ENCODE results near the gene PSMD9. TPM values are rescaled to one million over a fixed set of nuclear protein-coding genes. Genes with fewer than 3 reads are reported as not detected.
"Not testable (repeated sequence)": the region's sequence is repeated elsewhere in the genome, so short reads cannot be mapped to it uniquely, and the experiment has no call there.

PSMD9 gene
- total RNA-seq, 4 donors from 2014 or later, result 21.7 to 57.3 (median 46.2) TPM

DNA sequence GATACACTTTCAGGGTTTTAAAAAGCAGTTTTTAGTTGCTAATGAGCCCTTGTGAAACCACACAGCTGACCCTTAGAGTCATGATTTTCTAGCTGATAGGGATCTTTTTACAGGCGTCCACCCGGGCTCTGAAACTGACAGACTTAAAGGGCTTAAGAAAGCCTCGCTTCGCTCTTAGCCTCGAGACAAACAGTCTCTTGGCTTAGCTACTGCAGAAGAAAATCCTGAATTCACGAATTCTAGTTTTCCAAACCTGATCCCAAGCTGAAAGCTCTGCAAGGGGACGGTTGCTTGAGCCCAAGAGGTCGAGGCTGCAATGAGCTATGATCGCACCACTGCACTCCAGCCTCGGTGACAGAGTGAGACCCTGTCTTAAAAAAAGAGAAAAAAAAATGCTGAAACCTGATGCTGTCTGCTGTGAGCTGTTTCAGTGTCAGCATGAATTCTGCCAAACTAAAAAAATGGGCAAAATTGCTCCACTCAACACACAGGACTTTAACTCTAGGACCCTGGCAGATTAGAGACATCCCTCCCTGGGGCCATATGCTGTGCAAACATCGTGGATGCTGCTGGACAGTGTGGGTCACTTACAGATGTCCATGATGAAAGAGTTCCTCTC lies 26.8 kb upstream of the PSMD9 start:
- Histone ChIP-seq H3K4me3 (no peak overlapping the region), H3K36me3 (no peaks in the 10 kb centered on the region), H3K27me3 (no peaks in the 10 kb centered on the region), H3K9me3 (no peaks in the 10 kb centered on the region), H3K27ac (peak overlapping the region in 2 of 4 donors; percentile 21 to 41), H3K4me1 (peaks cover 9 to 20% (median 15%) of the 10 kb centered on the region in 4 donors)
- in situ Hi-C loops (cut with MboI; ENCODE audit: low pct_ligation_motif_present in 1 of 4, low pct_unique_long_range_greater_than_20kb in 1 of 4, low sequenced_read_pairs in 3 of 4), result no loop called here
- no peak for DNase-seq
- no peak for TF ChIP-seq POLR2AphosphoS5 (IDR thresholded peaks at IDR 0.05)
- TF ChIP-seq EP300 (IDR thresholded peaks at IDR 0.05; ENCODE audit: low read depth), result no peak
- TF ChIP-seq POLR2A (IDR thresholded peaks at IDR 0.05), result no peak
- TF ChIP-seq, protein P1, sequence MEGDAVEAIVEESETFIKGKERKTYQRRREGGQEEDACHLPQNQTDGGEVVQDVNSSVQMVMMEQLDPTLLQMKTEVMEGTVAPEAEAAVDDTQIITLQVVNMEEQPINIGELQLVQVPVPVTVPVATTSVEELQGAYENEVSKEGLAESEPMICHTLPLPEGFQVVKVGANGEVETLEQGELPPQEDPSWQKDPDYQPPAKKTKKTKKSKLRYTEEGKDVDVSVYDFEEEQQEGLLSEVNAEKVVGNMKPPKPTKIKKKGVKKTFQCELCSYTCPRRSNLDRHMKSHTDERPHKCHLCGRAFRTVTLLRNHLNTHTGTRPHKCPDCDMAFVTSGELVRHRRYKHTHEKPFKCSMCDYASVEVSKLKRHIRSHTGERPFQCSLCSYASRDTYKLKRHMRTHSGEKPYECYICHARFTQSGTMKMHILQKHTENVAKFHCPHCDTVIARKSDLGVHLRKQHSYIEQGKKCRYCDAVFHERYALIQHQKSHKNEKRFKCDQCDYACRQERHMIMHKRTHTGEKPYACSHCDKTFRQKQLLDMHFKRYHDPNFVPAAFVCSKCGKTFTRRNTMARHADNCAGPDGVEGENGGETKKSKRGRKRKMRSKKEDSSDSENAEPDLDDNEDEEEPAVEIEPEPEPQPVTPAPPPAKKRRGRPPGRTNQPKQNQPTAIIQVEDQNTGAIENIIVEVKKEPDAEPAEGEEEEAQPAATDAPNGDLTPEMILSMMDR (IDR thresholded peaks at IDR 0.05), result no peak
- intact Hi-C loops (cut with DNase I; ENCODE audit: low total_unique reads), result no loop called here
- 36 to 59% methylated on average over 7 to 11 of the region's 11 CpGs for WGBS, 2 donors (ENCODE audit: low coverage in 1 of 2)

DNA sequence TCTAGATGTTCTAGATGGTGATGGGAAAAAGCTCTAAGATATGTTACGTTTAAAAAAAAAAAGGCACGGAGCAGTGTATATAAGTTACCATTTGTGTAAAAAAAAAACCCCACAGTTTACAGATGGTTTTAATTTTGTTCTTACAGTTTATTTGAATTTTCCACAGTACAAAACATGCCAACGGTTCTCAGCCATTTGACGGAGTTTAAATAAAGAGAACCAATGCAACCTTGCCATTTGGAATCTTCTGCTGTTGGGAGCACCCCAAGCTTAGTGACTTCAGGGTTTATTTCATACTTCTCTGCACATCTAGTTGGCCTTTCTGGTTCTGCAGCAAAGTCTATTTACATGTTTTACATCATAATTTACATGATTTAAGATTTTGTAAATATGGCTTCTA lies 22.3 kb upstream of the PSMD9 start:
- H3K4me3 ChIP-seq, result no peak overlapping the region
- no peaks in the 10 kb centered on the region for H3K36me3 ChIP-seq
- H3K27ac ChIP-seq, result no peak overlapping the region
- 53 to 76% methylated on average over 4 of the region's 4 CpGs for WGBS, 2 donors (ENCODE audit: low coverage in 1 of 2)
- in situ Hi-C loops (cut with MboI; ENCODE audit: low pct_ligation_motif_present in 1 of 4, low pct_unique_long_range_greater_than_20kb in 1 of 4, low sequenced_read_pairs in 3 of 4), result no loop called here
- no peaks in the 10 kb centered on the region for H3K4me1 ChIP-seq
- intact Hi-C loops (cut with DNase I; ENCODE audit: low total_unique reads), result no loop called here
- DNase-seq, result no peak
- H3K27me3 ChIP-seq, result no peaks in the 10 kb centered on the region
- no peaks in the 10 kb centered on the region for H3K9me3 ChIP-seq
- TF ChIP-seq EP300 (IDR thresholded peaks at IDR 0.05; ENCODE audit: low read depth) (no peak), POLR2A (IDR thresholded peaks at IDR 0.05) (no peak), POLR2AphosphoS5 (IDR thresholded peaks at IDR 0.05) (no peak)
- TF ChIP-seq, protein P1 (IDR thresholded peaks at IDR 0.05), result no peak

DNA sequence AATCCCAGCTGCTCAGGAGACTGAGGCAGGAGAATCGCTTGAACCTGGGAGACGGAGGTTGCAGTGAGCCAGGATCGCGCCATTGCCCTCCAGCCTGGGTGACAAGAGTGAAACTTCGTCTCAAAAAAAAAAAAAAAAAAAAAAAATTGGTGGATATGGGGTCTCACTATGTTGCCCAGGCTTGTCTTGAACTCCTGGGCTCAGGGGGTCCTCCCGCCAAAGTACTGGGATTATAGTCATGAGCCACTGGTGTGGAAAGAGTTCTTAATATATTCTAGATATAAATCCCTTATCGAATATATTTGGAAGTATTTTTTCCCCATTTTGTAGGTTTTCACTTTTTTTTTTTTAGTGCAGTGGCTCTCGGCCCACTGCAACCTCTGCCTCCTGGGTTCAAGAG lies 19.4 kb upstream of the PSMD9 start:
- intact Hi-C loops (cut with DNase I; ENCODE audit: low total_unique reads); in situ Hi-C loops (cut with MboI; ENCODE audit: low pct_ligation_motif_present in 1 of 4, low pct_unique_long_range_greater_than_20kb in 1 of 4, low sequenced_read_pairs in 3 of 4): not testable (repeated sequence)
- 93 to 95% methylated on average over 2 to 8 of the region's 8 CpGs for WGBS, 2 donors (ENCODE audit: low coverage in 1 of 2)

DNA sequence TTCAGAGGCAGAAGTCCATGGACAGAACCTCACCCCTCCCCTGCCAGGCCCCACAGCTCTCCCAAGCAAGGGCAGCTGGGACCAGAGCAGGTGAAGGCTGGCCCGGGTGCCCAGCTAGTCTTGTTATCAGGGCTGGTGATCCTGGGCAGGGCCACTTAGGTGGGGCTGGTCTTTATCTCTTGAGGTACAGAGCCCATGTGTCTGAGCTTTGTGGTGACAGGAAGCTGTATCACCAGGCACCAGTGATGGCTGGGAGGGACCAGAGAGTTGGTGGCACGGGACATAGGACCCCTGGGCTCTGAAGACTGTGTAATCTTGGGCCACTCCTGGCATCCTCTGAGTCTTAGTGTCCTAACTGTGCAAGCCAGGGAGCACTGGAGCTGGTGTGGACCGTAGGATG lies 17.1 kb upstream of the PSMD9 start:
- no peak overlapping the region for H3K27ac ChIP-seq
- no peak for DNase-seq
- H3K4me3 ChIP-seq, result no peak overlapping the region
- TF ChIP-seq, protein P1 (IDR thresholded peaks at IDR 0.05), result no peak
- TF ChIP-seq POLR2AphosphoS5 (IDR thresholded peaks at IDR 0.05) (no peak), EP300 (IDR thresholded peaks at IDR 0.05; ENCODE audit: low read depth) (no peak), POLR2A (IDR thresholded peaks at IDR 0.05) (no peak)
- no peaks in the 10 kb centered on the region for H3K9me3 ChIP-seq
- intact Hi-C loops (cut with DNase I; ENCODE audit: low total_unique reads), result no loop called here
- H3K36me3 ChIP-seq, result no peaks in the 10 kb centered on the region
- no peaks in the 10 kb centered on the region for H3K27me3 ChIP-seq
- in situ Hi-C loops (cut with MboI; ENCODE audit: low pct_ligation_motif_present in 1 of 4, low pct_unique_long_range_greater_than_20kb in 1 of 4, low sequenced_read_pairs in 3 of 4), result no loop called here
- H3K4me1 ChIP-seq, result peaks cover 3 to 6% (median 5%) of the 10 kb centered on the region in 4 donors
- WGBS, 2 donors (ENCODE audit: low coverage in 1 of 2), result 59% methylated on average over 3 of the region's 3 CpGs; no CpG with 5 or more reads in 1 of the 2 donors

More for the DNA sequence above, 19.4 kb upstream of the PSMD9 start:
- H3K9me3 ChIP-seq, H3K27ac ChIP-seq, H3K36me3 ChIP-seq, H3K4me3 ChIP-seq, H3K4me1 ChIP-seq, H3K27me3 ChIP-seq, DNase-seq: not testable (repeated sequence)

Measured in transverse colon (tissue), 4 donors.